IPS DF 6.9 (cell line): ENCODE results near the gene RFTN1.

Experiments
- DNase-seq: peaks from one replicate; pipeline ENCODE4 v3.0.0-alpha.2; 2013; ENCODE audit warnings: low read depth, low spot score
- H3K27ac ChIP-seq: one replicate; pipeline ENCODE4 v1.5.1; 2013; ENCODE audit warnings: low read length, control low read depth
- H3K27me3 ChIP-seq: 2 replicates; pipeline ENCODE4 v1.6.1; 2013; ENCODE audit warnings: mild to moderate bottlenecking, low read length; ENCODE audit not compliant: control insufficient read depth, insufficient read depth
- H3K36me3 ChIP-seq: 2 replicates; pipeline ENCODE4 v1.6.1; 2013; ENCODE audit warnings: low read length; ENCODE audit not compliant: control insufficient read depth, insufficient read depth
- H3K4me1 ChIP-seq: 2 replicates; pipeline ENCODE4 v1.6.1; 2013; ENCODE audit warnings: low read length; ENCODE audit not compliant: control insufficient read depth, insufficient read depth
- H3K4me3 ChIP-seq: 2 replicates; pipeline ENCODE4 v1.5.1; 2013; ENCODE audit warnings: mild to moderate bottlenecking, low read length
- H3K9me3 ChIP-seq: 2 replicates; pipeline ENCODE4 v1.6.1; 2013; ENCODE audit warnings: low read length, inconsistent platforms; ENCODE audit not compliant: control insufficient read depth, insufficient read depth
- WGBS: extraction: QIAGEN DNeasy Blood & Tissue Kit; methylation state at CpG from one replicate; pipeline ENCODE4 v1.1.7; 2013; ENCODE audit warnings: mixed read lengths, missing lambda C conversion rate; ENCODE audit not compliant: insufficient read length, insufficient coverage; 5-methylcytosine and 5-hydroxymethylcytosine counted together

Gene RFTN1

GRCh38 chr3:16477521-16477920, 36.0 kb downstream of the RFTN1 start:
- no peaks in the 10 kb centered on the region for H3K27me3 ChIP-seq
- no peak overlapping the region for H3K4me3 ChIP-seq
- no CpG with 5 or more reads among the region's 3 CpGs for WGBS
- no peaks in the 10 kb centered on the region for H3K9me3 ChIP-seq
- H3K27ac ChIP-seq: no peak overlapping the region
- no peak for DNase-seq
- H3K36me3 ChIP-seq: no peaks in the 10 kb centered on the region
- peaks cover 8% of the 10 kb centered on the region; the same call in 1 of the 2 replicates for H3K4me1 ChIP-seq

DNA sequence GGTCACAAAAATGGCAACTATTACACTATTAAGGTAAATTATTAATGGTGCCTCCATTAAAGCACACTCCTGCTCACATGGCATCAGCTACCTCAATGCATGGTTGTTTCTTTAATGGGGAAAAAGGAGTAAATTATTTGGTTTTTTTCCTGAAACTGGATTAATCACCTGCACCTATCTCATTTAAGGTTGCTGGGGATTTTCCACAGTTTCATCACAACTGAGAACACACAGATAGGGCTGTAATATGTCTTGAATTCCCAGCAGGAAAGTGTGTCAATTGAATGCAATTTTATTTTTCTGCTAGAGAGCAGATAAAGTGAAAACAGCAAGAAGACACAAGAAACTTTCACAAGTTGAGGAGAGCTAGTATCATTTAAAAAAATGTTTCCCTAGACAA, 36.4 kb downstream of the RFTN1 start:
- H3K36me3 ChIP-seq: no peaks in the 10 kb centered on the region
- H3K4me3 ChIP-seq: no peak overlapping the region
- no peaks in the 10 kb centered on the region for H3K27me3 ChIP-seq
- DNase-seq: no peak
- no peaks in the 10 kb centered on the region for H3K9me3 ChIP-seq
- no peak overlapping the region for H3K27ac ChIP-seq
- H3K4me1 ChIP-seq: peaks cover 8% of the 10 kb centered on the region; the same call in 1 of the 2 replicates

- Histone ChIP-seq H3K27ac (no peak overlapping the region), H3K9me3 (no peaks in the 10 kb centered on the region), H3K27me3 (no peaks in the 10 kb centered on the region), H3K4me3 (no peak overlapping the region), H3K36me3 (no peaks in the 10 kb centered on the region), H3K4me1 (peaks cover 5% of the 10 kb centered on the region; the same call in 1 of the 2 replicates)
- DNase-seq: no peak
- WGBS: no CpG with 5 or more reads among the region's 5 CpGs
These were observed 36.9 kb downstream of the RFTN1 start for GRCh38 chr3:16476636-16477035.

GRCh38 chr3:16475766-16476165, 37.7 kb downstream of the RFTN1 start:
- Histone ChIP-seq H3K36me3 (no peaks in the 10 kb centered on the region), H3K27me3 (no peaks in the 10 kb centered on the region), H3K4me1 (peaks cover 4% of the 10 kb centered on the region; the same call in 1 of the 2 replicates), H3K4me3 (no peak overlapping the region), H3K27ac (no peak overlapping the region), H3K9me3 (no peaks in the 10 kb centered on the region)
- no CpG with 5 or more reads among the region's 3 CpGs for WGBS
- no peak for DNase-seq

- Histone ChIP-seq H3K27me3 (no peaks in the 10 kb centered on the region), H3K27ac (no peak overlapping the region), H3K36me3 (no peaks in the 10 kb centered on the region), H3K4me3 (no peak overlapping the region), H3K9me3 (no peaks in the 10 kb centered on the region), H3K4me1 (0 out of 2 replicates have a peak, but pooled peaks cover 3% of the 10 kb centered on the region)
- WGBS: no CpG with 5 or more reads among the region's 7 CpGs
- DNase-seq: no peak
These were observed 38.6 kb downstream of the RFTN1 start for GRCh38 chr3:16474920-16475319.

DNA sequence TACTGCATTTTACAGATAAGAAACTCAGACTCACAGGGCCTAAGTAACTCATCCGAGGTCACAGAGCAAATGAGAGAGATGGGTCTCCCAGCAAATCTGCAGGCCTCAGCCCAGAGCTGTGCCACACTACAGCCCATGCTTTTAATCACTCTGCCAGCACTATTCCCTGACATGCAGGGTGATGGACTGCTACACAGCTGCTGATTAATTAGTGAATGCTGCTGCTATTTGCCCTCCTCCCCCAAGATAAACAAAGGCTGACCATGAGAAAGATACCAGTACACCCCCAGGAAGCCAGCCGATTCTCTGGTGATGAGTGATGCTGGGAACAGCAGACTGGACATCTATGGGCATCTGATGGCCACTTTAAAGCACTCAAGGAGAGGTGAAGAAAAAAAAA, 39.3 kb downstream of the RFTN1 start:
- no CpG with 5 or more reads among the region's 2 CpGs for WGBS
- no peak overlapping the region for H3K27ac ChIP-seq

GRCh38 chr3:16472593-16472992, 40.9 kb downstream of the RFTN1 start:
- Histone ChIP-seq H3K4me3 (no peak overlapping the region), H3K36me3 (no peaks in the 10 kb centered on the region), H3K27ac (no peak overlapping the region), H3K9me3 (no peaks in the 10 kb centered on the region), H3K4me1 (0 out of 2 replicates have a peak, but pooled peaks cover 3% of the 10 kb centered on the region), H3K27me3 (no peaks in the 10 kb centered on the region)
- no CpG with 5 or more reads among the region's 8 CpGs for WGBS
- no peak for DNase-seq

More for the DNA sequence above, 39.3 kb downstream of the RFTN1 start:
- Histone ChIP-seq H3K9me3 (no peaks in the 10 kb centered on the region), H3K4me1 (0 out of 2 replicates have a peak, but pooled peaks cover 3% of the 10 kb centered on the region), H3K27me3 (no peaks in the 10 kb centered on the region), H3K4me3 (no peak overlapping the region), H3K36me3 (no peaks in the 10 kb centered on the region)
- no peak for DNase-seq

- H3K27me3 ChIP-seq: no peaks in the 10 kb centered on the region
- no peak overlapping the region for H3K27ac ChIP-seq
- no peak overlapping the region for H3K4me3 ChIP-seq
- H3K36me3 ChIP-seq: no peaks in the 10 kb centered on the region
- no CpG with 5 or more reads among the region's 3 CpGs for WGBS
- 0 out of 2 replicates have a peak, but pooled peaks cover 4% of the 10 kb centered on the region for H3K4me1 ChIP-seq
- no peak for DNase-seq
- H3K9me3 ChIP-seq: no peaks in the 10 kb centered on the region
These were observed 41.6 kb downstream of the RFTN1 start for GRCh38 chr3:16471897-16472296.

GRCh38 chr3:16470590-16470989, 42.9 kb downstream of the RFTN1 start:
- no CpG with 5 or more reads among the region's 1 CpG for WGBS
- 0 out of 2 replicates have a peak, but pooled peaks cover 4% of the 10 kb centered on the region for H3K4me1 ChIP-seq
- DNase-seq: no peak
- no peaks in the 10 kb centered on the region for H3K9me3 ChIP-seq
- no peak overlapping the region for H3K27ac ChIP-seq
- no peaks in the 10 kb centered on the region for H3K27me3 ChIP-seq
- H3K36me3 ChIP-seq: no peaks in the 10 kb centered on the region
- H3K4me3 ChIP-seq: no peak overlapping the region

DNA sequence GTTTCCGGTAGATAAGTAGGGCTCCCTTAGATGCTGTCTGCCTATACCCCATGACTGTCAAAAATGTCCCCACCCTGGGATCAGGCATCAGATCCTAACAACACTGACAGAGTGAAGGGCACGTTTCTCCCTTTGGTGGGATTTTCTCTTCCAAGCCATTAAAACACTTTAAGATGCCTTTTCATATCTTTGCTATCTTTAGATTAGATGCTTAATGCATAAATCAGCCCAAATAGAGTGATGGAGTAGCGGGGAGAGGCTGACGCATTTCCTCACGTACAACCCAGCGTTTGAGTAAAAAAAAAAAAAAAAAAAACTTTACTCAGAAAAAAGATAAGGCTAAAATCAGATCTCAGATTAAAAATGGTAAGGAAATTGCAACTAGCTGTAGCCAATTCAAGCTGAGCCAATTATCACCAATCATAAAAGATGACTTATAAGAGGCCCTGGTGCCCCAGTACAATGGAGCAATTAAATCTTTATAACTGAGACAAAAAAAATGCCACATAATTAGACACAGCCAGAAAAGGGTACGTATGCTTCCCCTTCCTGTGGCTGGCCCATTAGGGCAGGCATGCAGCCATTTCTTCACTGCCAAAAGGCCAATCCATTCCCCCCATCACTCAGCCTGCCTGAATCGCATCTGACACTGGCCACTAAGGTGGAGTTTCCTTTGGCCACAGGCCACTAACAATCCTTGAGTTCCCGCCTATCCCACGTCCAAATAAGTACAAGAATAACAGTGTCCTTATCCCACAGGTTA, 45.0 kb downstream of the RFTN1 start:
- no peaks in the 10 kb centered on the region for H3K9me3 ChIP-seq
- DNase-seq: no peak
- H3K27me3 ChIP-seq: no peaks in the 10 kb centered on the region
- H3K36me3 ChIP-seq: no peaks in the 10 kb centered on the region
- H3K4me3 ChIP-seq: no peak overlapping the region
- H3K27ac ChIP-seq: no peak overlapping the region
- H3K4me1 ChIP-seq: 0 out of 2 replicates have a peak, but pooled peaks cover 2% of the 10 kb centered on the region
- no CpG with 5 or more reads among the region's 10 CpGs for WGBS

GRCh38 chr3:16468002-16468335, 45.5 kb downstream of the RFTN1 start:
- no peak overlapping the region for H3K27ac ChIP-seq
- no peak overlapping the region for H3K4me3 ChIP-seq
- no peak for DNase-seq
- no CpG with 5 or more reads among the region's 6 CpGs for WGBS
- H3K9me3 ChIP-seq: no peaks in the 10 kb centered on the region
- H3K36me3 ChIP-seq: no peaks in the 10 kb centered on the region
- no peaks in the 10 kb centered on the region for H3K27me3 ChIP-seq
- H3K4me1 ChIP-seq: 0 out of 2 replicates have a peak, but pooled peaks cover 2% of the 10 kb centered on the region
